Stimulated activated CD4-positive, alpha-beta T cell treated with anti-CD3 and anti-CD28 coated beads, Interleukin-1b, Interleukin-23, amount 100 ng/mL, for 1 hour (primary cell): ENCODE data around the gene CD22.

Experiments used
- DNase-seq, 2 donors: peaks; one replicate each; pipeline ENCODE4 v3.0.0-alpha.2; 2020; ENCODE audit warnings: low read depth in 2 of 2

CD22 gene

DNA sequence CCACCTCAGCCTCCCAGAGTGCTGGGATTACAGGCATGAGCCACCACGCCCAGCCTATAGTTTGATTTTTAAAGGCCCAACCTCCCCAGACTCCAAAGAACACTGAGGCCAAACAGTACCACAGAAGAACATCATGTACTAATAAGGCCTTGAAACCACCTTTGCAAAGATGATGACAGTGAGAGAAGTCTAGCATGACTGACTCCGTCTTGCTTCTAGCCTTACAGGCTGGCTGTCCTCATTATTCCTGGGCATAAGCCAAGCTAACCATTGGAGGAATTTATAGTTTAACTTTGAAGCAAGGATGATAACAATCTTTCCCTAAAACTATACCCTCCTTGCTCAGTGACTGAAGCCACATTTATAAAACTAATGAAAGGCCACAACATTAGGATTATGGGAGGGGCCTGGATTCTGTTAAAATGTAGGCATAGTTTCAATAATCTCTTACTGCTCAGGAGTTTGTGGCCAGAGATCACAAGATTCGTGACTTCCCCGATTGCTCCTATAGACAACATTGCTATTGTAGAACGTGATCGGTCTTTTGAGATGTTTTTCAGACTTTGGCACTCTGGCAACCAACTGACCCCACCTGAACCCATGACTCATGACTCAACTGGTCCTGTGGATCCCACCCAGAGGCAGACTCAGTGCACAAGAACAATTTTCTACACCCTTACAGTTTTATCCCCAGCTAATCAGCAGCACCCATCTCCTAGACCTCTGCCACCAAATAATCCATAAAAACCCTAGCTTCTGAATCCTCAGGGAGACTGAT, 59.5 kb downstream of the CD22 start:
- no peak for DNase-seq

DNA sequence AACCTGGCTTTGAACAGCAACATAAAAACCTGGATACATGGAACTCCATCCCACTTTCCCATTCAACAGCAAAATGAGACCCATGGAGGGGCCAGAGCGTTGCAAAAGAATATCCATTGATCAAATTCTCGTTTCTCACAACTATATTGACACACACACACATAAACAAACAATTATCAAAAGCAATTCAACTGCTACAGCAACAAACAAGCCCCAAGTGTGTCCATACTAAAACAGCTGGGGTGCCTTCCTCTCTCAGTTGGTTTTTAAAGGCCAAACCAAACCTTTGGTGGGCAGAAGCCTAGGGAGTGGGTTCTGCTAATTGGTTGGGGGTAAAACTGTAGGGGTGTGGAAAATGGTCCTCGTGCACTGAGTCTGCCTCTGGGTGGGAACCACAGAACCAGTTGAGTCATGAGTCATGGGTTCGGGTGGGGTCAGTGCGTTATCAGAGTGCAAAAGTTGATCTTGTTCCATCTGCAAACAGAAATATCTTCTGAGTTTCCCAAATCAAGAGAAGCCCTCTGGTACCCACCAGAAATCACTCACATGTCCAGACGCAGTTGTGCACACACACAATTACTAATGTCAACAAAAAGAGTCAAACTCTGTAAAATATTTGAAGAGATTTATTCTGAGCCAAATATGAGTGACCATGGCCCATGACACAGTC, 60.3 kb downstream of the CD22 start:
- no peak for DNase-seq

DNA sequence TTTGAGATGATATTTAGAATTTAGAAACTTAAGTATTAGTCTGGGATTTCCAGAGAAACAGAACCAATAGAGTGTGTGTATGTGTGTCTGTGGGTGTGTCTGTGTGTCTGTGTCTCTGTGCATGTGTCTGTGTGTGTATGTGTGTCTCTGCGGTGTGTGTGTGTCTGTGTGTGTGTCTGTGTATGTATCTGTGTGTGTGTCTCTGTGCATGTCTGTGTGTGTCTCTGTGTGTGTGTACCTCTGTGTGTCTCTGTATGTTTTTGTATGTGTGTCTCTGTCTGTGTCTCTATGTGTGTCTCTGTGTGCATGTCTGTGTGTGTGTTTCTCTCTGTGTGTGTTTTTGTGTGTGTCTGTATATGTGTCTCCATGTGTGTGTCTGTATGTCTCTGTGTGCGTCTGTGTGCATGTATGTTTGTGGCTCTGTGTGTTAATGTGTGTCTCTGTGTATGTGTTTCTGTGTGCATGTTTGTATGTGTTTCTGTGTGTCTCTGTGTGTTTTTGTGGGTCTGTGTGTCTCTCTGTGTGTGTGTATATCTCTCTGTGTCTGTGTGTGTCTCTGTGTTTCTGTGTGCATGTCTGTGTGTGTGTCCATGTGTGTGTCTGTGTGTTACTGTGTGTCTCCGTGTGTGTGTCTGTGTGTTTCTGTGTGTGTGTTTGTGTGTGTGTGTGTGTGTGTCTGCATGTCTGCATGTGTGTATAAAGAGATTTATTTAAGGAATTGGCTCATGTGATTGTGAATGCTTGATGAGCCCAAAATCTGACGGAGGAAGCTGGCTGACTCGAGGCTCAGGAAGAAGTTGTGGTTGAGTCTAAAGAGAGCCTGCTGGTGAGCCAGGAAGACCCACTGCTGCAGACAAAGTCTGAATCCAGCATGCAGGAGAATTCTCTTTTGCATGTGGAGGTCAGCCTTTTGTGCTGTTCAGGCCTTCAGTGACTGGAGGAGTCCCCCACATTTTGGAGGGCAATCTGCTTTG, 64.0 kb downstream of the CD22 start:
- no peak for DNase-seq

DNA sequence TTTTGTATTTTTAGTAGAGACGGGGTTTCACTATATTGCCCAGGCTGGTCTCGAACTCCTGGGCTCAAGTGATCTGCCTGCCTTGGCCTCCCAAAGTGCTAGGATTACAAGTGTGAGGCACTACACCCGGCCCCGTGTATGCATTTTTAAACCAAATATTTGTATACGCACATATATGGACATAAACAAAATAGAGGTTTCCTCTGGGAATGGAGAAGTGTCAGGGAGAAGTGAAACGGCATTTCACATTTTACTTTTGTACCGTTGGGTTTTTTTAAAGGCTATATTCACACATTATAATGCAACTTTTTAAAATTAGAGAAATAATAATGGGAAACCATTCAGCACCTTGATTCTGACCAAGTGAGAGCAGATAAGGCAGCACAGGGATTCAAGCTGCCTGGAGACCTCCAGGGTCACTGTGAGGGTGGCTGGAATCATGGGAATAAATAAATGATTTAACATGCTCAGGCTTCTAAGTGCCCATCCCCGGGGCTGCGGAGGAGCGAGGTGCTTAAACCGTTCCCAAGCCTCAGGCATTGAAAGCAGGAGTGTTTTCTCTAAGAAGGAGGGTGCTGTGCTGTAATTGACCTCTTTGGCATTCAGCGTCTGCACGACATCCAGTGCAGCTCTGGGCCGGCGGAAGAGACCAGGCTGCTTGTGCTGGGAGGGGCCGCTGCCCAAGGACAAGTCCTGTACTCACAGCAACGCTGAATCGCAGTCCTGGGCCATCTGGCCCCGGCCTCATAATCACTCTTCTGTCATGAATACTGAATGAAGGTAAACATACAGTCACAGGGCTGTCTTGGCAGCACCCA, 66.6 kb downstream of the CD22 start:
- no peak for DNase-seq

- no peak for DNase-seq
Observed at GRCh38 chr19:35396240-35396885, 67.4 kb downstream of the CD22 start.
